NCI-H446 (cell line): ENCODE measurements around the gene FDXR.

Experiments
- DNase-seq, 2 experiments: peaks; one replicate each; lab custom pipeline; 2025; lab: John Stamatoyannopoulos, UW

FDXR gene

DNA sequence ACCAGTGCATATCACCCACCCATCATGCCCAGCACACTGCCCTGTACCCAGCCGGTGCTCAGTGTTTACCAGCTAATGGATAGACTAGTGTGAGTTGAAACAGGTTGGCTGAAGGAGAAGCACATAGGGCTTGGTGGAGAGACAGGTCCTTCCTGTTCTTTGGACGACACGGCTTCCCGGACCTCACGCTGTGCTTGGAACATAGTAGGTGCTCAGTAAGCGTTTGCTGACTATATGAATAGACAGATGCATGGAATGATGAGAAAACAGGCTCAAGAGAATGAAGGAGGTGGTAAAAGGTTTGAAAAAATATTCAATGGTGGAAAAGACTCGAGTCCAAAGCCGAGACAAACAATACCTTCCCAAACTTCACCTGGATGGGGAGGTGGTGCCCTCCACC lies 27.4 kb upstream of the FDXR start:
- no peak for DNase-seq

DNA sequence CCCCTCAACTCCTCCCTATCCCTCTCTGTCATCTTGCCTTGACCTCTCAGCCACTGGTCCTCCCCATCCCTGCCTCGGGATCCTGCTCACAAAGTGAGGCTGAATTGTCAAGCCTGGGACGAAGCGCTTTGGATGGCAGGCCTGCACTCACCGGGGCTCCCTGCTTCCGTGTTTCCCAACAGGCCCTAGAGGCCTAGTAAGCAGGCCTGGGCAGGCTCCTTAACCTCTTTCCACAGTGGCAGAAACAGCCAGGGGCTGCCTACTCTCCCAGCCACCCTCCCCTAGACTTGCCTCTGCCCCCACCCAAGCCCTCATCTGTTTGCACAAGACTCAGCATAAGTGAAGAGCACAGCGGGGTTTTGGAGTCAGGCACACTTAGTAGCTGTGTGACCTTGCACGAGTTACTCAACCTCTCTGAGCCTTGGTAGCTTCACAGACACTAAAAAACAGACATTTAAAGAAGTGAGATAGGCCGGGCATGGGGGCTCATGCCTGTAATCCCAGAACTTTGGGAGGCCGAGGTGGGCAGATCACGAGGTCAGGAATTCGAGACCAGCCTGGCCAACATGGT lies 25.7 kb upstream of the FDXR start:
- DNase-seq, result no peak

GRCh38 chr17:74893936-74894671 lies 21.3 kb upstream of the FDXR start:
- no peak for DNase-seq

DNA sequence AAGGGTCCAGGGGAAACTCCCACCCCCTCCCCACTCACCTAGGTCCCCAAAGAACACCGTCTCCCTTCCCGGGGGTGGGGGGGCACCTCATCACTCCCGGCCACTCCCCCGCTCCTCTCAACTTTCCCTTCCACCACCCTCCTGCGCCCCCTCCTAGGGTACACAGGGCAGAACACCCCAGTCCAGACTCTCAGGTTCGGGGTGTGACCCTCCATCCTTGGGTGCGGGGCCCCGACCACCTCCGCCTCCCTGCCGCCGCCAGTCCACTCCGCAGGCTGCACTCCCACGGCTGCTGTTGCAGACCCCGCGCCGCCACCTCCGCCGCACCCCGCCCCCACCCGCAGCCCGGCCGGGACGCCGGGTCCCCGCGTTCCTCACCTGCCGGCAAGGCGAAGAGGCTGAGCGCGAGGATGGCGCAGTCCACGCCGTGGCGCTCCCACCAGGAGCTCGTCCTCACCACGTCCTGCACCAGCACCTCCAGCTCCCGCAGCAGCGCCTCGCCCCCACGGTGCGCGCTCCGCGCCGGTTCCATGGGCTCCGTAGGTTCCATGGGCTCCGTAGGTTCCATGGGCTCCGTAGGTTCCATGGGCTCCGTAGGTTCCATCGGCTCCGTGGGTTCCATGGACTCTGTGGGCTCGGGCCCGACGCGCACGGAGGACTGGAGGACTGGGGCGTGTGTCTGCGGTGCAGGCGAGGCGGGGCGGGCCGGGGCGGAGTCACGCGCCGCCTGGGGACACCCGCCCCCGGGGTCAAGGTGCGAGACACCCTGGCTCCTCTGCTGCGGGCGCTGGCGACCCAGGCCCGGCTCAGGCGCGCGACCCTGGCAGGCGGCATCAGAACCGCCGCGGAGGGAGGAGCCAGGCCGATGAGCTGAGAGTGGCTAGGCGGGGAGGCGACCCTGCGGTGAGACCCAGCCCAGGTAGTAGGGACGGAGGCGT lies 20.4 kb upstream of the FDXR start, which contains the start of gene FADS6:
Gene FADS6, minus strand, starts transcription at position 660 of the 938 bp plus-strand sequence. Its CDS starts 38 bp downstream, at position 622.
- DNase-seq, result no peak

DNA sequence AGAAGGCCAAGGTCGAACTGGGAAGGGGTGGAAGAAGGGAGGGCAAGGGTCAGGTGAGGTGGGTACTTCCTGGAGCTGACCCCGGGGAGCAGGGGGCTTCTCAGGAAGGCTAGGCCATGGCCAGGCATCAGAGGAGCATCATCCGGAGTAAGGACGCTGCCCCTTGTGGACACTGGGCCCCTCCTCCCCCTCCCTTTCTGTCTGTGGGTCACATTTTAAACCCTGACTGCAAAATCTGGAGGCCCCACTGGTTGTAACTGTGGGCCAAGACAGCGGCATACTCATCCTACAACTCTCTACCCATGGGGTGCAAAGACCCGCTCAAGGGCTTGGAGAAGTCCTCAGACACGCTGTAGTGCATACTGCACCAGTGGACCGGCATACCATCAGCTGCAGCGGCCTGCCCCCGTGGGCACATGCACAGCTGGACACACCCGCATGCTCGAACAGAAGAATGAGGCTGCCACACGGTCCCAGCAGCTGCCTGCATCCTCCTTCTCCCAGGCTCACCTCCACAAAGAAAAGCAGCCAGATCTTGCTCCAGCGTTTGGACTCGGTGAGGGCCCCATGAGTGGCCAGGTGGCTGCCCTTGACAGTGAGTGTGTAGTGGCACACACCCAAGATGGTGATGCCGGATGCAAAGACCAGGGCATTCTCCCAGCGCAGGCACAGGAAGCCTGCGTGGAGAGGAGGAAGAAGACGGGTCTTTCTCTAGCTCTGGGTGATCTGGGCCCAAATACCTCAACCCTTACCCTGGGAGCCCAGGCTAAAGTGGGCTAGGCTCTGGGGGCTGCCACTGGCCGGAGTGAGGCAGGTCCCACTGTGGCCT lies 19.4 kb upstream of the FDXR start:
- DNase-seq, result no peak

DNA sequence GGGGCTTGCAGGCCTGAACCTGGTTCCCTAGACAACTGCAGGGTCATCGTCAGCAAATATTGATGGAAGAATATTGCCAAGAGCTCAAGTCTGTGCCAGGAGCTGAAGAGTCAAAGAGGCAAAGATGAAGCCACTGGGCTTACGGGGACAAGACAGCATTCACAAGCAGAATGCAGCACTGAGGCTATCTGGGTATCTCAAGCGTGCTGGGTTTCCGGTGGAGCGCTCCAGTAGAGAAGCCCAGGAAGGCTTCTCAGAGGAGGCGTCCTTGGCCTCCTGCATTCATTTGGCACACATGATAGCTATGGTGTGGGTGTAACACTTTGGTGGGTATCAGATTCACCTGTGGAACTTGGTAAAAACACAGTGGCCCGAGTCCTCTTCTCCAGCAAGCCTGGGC lies 17.8 kb upstream of the FDXR start:
- DNase-seq, result no peak

- DNase-seq, result no peak
Observed at GRCh38 chr17:74888469-74888868, 15.7 kb upstream of the FDXR start.

DNA sequence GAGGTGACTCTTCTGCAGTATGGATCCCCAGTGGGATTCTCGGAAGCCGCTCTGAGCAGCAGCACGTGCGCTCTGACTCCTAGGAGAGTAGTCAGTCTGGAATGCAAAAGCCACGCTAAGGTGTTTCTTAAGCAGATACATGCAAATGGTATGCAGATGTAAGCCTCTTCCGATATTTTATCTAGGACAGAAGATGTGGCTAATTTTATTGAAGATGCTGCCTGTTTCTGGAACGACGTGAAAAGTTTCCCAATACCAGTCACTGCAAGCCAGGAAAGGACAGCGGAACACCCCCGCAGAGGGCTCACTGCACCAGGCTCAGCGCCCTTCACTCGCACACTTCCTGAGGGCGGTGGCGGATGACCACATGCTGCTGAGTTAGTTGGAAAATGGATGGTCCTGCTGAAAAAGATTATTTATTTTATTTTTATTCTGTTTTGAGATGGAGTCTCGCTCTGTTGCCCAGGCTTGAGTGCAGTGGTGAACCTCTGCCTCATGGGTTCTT lies 10.5 kb upstream of the FDXR start:
- DNase-seq, result no peak

DNA sequence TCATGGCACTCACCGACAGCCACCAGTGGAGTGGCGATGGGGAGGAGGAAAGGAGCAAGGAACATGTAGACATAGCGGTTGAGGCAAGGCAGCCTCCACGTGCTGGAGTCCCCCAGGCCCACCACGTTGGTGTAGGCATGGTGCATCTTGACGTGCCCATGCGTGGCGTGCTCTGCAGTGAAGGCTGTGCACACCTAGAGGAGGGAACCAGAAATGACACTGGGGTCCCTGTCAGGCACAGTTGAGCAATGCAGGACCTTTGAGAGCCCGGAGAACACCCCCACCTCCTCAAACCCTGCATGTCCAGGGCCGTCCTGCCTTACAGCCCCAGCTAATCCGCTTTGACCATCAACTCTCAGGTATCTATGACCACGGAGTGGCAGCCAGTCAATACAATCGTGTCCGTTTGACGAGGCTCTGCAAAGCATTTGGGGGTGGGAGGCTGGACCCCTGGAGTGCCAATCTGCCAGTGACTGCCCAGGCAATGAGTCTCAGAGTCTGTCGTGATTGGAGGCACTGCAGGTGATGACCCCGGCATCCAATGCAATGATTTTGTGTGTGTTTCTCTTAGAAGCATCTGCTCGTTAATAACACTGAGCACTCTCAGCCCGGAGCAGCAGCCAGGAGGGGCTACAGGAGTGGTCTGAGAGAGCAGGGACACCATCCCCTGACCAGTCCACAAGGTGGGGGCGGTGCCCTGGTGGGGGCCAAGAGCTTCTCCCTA lies 9.9 kb upstream of the FDXR start:
- no peak for DNase-seq

DNA sequence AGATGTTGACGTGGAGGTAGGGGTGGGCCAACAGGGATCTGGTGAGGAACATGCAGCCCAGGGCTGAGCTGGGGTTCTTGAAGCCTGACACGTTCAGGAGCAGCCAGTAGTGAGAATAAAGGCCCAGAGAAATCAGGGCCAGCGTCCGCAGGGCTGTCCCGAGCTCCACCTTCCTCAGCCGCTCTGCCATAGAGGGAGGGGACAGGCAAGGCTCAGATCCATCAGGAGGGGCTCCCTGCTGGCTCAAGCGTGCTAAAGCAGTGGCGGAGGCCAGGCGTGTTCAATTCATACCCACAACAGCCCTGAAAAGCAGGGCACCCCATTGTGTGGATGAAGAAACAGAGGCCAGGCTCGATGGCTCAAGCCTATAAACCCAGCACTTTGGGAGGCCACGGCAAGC lies 8.3 kb upstream of the FDXR start:
- no peak for DNase-seq

GRCh38 chr17:74879308-74879707 lies 6.5 kb upstream of the FDXR start:
- no peak for DNase-seq

DNA sequence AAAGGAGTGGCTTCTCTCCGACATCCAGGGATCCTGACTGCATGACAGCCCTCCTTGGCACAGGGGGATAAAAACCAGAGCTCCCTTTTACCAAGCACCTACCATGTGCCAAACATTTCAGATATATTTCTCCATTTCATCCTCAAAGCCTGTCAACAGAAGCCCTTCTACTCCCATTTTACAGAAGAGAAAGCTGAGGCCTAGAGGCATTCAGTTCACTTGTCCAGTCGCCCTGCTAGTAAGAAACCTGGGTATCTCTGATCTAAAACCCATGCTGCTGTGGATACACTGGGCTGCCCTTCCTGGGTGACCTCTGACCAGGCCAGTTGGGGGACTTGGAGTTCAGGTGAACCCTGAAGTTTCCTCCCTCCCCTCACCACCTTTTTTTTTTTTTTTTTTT lies 5.9 kb upstream of the FDXR start:
- DNase-seq, result no peak

DNA sequence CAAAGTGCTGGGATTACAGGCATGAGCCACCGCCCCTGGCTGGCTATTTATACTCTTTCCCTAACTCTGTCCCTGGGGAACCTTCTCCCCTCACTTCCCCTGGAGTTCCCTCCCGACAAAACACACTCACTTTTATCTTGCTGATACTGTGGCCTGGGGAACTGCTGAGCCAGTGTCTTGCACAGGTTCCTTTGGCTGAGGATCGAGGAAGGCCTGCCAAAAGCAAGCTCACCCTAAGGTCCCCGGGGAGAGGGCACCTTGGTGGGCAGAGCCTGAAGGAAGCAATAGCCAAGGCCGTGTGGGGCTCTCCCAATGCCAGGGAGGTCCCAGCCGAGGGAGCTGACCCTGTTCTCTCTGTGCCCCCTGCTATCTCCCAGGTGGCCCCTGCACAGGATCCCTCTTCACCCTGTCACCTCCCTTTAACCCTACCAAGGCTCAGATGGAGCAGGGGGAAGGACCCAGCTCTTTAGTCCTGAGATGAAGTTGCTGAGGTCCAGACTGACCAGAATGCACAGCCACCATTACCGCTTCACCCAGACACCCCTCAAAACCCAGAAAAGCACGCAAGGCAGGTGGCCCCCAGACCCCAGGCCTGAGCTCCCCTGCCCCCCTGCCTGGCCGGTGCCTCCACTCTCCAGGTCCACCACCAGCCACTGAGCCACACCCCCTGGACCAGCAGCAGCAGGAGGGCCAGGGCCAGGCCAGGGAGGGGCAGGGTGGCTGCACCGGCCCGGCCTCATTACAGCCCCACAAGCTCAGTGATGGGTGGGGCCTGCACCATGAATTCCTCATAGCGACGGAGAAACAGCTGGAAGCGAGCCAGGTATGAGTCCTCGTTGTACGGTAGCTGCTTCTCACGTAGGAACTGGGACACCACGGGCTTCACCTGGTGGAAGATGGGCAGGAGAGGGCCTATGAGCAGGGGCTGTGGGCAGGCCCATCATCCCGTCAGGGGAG lies 5.1 kb upstream of the FDXR start:
- peak in 1 of 2 experiments; percentile 26 for DNase-seq

GRCh38 chr17:74875977-74876593 lies 3.3 kb upstream of the FDXR start:
- DNase-seq, result no peak

GRCh38 chr17:74875155-74875976 lies 2.6 kb upstream of the FDXR start:
- DNase-seq, result peak; percentile 85 to 94

GRCh38 chr17:74874615-74875037 lies 1.8 kb upstream of the FDXR start:
- DNase-seq, result no peak

DNA sequence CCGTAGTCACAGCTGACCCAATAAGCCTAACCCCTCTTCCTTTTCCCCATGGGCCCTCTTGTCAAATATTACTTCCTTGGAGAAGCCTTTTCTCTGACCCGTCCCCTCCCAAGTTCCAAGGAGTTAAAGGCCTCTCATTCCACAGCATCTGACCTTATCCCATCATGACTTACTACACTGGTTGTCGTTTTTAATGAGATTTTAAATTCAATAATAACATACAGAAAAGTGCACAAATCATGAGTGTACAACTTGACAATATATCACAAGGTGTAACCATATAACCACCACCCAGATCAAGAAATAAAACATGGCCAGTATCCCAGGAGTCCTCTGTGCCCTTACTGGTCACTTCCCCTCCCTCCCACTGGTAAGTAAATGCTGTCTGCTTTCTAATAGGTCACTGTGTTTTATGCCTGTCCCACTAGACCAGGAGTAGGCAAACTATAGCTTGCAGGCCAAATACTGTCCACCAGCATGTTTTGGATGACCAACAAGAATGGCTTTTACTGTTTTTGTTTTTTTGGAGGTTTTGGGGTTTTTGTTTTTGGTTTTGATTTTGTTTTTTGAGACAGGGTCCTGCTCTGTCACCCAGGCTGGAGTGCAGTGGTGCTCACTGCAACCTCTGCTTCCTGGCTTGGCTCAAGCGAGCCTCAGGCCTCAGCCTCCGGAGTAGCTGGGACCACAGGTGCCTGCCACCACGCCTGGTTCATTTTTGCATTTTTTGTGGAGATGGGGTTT lies 1.2 kb upstream of the FDXR start:
- no peak for DNase-seq
